Choroid plexus epithelial cell (primary cell): Measurements from ENCODE around the gene KCND3.

Experiments
- DNase-seq: peaks from one replicate; pipeline ENCODE4 v3.0.0-alpha.2; 2010; ENCODE audit warnings: low read depth
- H3K4me3 ChIP-seq: 2 replicates; pipeline ENCODE4 v1.5.1; 2011; ENCODE audit warnings: low read depth, mild to moderate bottlenecking, control low read depth, low read length, moderate library complexity
- CTCF ChIP-seq: conservative IDR thresholded peaks from 2 replicates; pipeline ENCODE4 v1.5.1; 2011; ENCODE audit warnings: low read depth, mild to moderate bottlenecking, control low read depth, inconsistent platforms, low read length, moderate library complexity

The KCND3 gene

GRCh38 chr1:112002514-112002913 lies 13.0 kb upstream of the KCND3 start:
- TF ChIP-seq CTCF: no peak
- no peak for DNase-seq
- no peak overlapping the region for H3K4me3 ChIP-seq

- H3K4me3 ChIP-seq: no peak overlapping the region
- no peak for DNase-seq
- TF ChIP-seq CTCF: no peak
Observed at GRCh38 chr1:112001436-112001835, 12.0 kb upstream of the KCND3 start.

- H3K4me3 ChIP-seq: no peak overlapping the region
- no peak for TF ChIP-seq CTCF
- no peak for DNase-seq
Observed at GRCh38 chr1:112000048-112000447, 10.6 kb upstream of the KCND3 start.

GRCh38 chr1:111998332-111998731 lies 8.9 kb upstream of the KCND3 start:
- no peak for TF ChIP-seq CTCF
- H3K4me3 ChIP-seq: no peak overlapping the region
- DNase-seq: no peak

GRCh38 chr1:111992476-111992875 lies 3.0 kb upstream of the KCND3 start:
- H3K4me3 ChIP-seq: no peak overlapping the region
- TF ChIP-seq CTCF: no peak
- DNase-seq: no peak

- no peak overlapping the region for H3K4me3 ChIP-seq
- DNase-seq: peak; percentile 8
- peak; percentile 12 for TF ChIP-seq CTCF
Observed at GRCh38 chr1:111990878-111991718, 1.6 kb upstream of the KCND3 start.
